Heart right ventricle (tissue), 16 donors: ENCODE results near the gene HOXB4. TPM values are rescaled to one million over a fixed set of nuclear protein-coding genes. Genes with fewer than 3 reads are reported as not detected.
A peak's percentile ranks its signal among the peaks of the same experiment; 100 is the strongest.

Experiments
- ATAC-seq, 8 donors: fragments of 200-7000 bp; cut with Tn5 transposase; one replicate each; pipeline ENCODE4 v1.9.1; 2020; ENCODE audit warnings: mild to moderate bottlenecking in 8 of 8, moderate library complexity in 8 of 8, moderate number of reproducible peaks in 1 of 8
- DNase-seq, 2 donors: peaks; one replicate each; pipeline ENCODE4 v3.0.0-alpha.2; 2020
- H3K27ac ChIP-seq, 10 donors: fragments of 200-600 bp; sonication (generic) in 2 of 10; one replicate each; pipeline versions ENCODE4 v1.5.0 to v1.8.0; 2020 to 2022; ENCODE audit warnings: mild to moderate bottlenecking in 3 of 10
- H3K27me3 ChIP-seq, 7 donors: fragments of 200-600 bp; one replicate each; pipeline ENCODE4 v1.8.0; 2021 to 2022; ENCODE audit warnings: mild to moderate bottlenecking in 2 of 7
- H3K36me3 ChIP-seq, 9 donors: fragments of 200-600 bp; sonication (generic) in 1 of 9; one replicate each; pipeline versions ENCODE4 v1.5.0 to v1.8.0; 2020 to 2022; ENCODE audit warnings: mild to moderate bottlenecking in 2 of 9
- H3K4me1 ChIP-seq, 9 donors: fragments of 200-600 bp; sonication (generic) in 1 of 9; one replicate each; pipeline versions ENCODE4 v1.5.0 to v1.8.0; 2020 to 2022; ENCODE audit warnings: mild to moderate bottlenecking in 4 of 9
- H3K4me3 ChIP-seq, 10 donors: fragments of 200-600 bp; sonication (generic) in 2 of 10; one replicate each; pipeline versions ENCODE4 v1.5.0 to v1.8.0; 2020 to 2022; ENCODE audit warnings: mild to moderate bottlenecking in 7 of 10, moderate library complexity in 2 of 10
- H3K9me3 ChIP-seq, 11 donors: fragments of 200-600 bp in 10 of 11; sonication (generic) in 2 of 11; one replicate each; pipeline versions ENCODE4 v1.5.0 to v1.8.0; 2013 to 2022; ENCODE audit warnings: mild to moderate bottlenecking in 2 of 11, control low read depth in 1 of 11, moderate library complexity in 1 of 11
- CTCF ChIP-seq, 9 donors: fragments of 200-600 bp; sonication (generic) in 2 of 9; IDR thresholded peaks; one replicate each; pipeline versions ENCODE4 v1.5.0 to v1.8.0; 2021 to 2022; ENCODE audit warnings: antibody characterized with exemption in 9 of 9, mild to moderate bottlenecking in 5 of 9, moderate library complexity in 1 of 9
- WGBS, 2 donors: extraction: QIAGEN DNeasy Blood & Tissue Kit; methylation state at CpG; one replicate each; pipeline ENCODE4 v1.1.7; 2013; ENCODE audit warnings: inconsistent platforms in 1 of 2; 5-methylcytosine and 5-hydroxymethylcytosine counted together
- intact Hi-C, 10 donors: fragments of 100-400 bp; cut with DNase I; formaldehyde crosslinking; loops; one replicate each; pipeline versions ENCODE4 v1.11.1 to v1.14.2; 2022
- polyA plus RNA-seq, 2 donors: library from polyadenylated mRNA; stranded (reverse); fragments of 200-250 nt; gene quantifications; one replicate each; pipeline ENCODE4 v1.2.3, GENCODE V29; 2013
- total RNA-seq, 10 donors: library from RNA; stranded (reverse); fragmentation: NEBNext Ultra II Directional in 3 of 10; extraction: Animal tissue kit (Norgen Biotek cat#: 25700) in 3 of 10; gene quantifications; one replicate each; pipeline versions ENCODE4 v1.2.1 to v1.2.4, GENCODE V29; 2021 to 2023
- donor health status: Arrhythmogenic right ventricular cardiomyopathy.
- donor health status: ischemic (EF 13 %, LVEDD 7.1; RV severe dilation, severe dysfunction).
- donor health status: healthy with polysubstance abuse.
- donor health status: DM: no; HTN: yes; CAD: no.
- donor health status: DM: no; HTN: no; CAD: no.
- donor health status: ischemic (EF 25% LVEDD 6.9; RV normal size, moderate dysfunction).
- donor health status: ischemic (EF 25% LVEDD 5.7; RV mildly dilated, moderate dysfunction).
- donor health status: healthy.
- donor health status: DM: yes; HTN: yes; CAD: no.
- donor health status: Ischemic cardiomyopathy.
- donor health status: ischemic (EF 35%, LVEDD 5.7; RV mildly dilated, moderate dysfunction).
- donor health status: nonischemic (EF 11% LVEDD 7.7; RV severe dilation, severe dysfunction).
- donor health status: DM: yes; HTN: yes; CAD: no.
- donor health status: PGD.
- donor health status: ischemic (EF 29% LVEDD 5.4; RV normal size, mild dysfunction).
- donor health status: nonischemic (EF 23%, LVEDD 6.1; RV moderate dilation, normal function).

HOXB4 gene
- total and polyA plus RNA-seq, 12 donors: 0.14 to 1.6 (median 0.32) TPM; not detected in 1

- 3 to 8% methylated on average over 37 to 38 of the region's 38 CpGs for WGBS, 2 donors
- Histone ChIP-seq H3K9me3 (no peaks in the 10 kb centered on the region), H3K36me3 (no peaks in the 10 kb centered on the region), H3K27ac (peak overlapping the region; percentile 44 to 92 (median 86)), H3K27me3 (peaks cover 9 to 100% (median 95%) of the 10 kb centered on the region in 7 donors), H3K4me1 (peaks cover 0 to 45% (median 17%) of the 10 kb centered on the region in 9 donors), H3K4me3 (peak overlapping the region; percentile 47 to 67 (median 60))
- peak; percentile 71 to 82 for DNase-seq
- intact Hi-C loops: loop anchor here in 2 of 10 donors (5.0 kb wide), 1 partner anchor 33 kb away; the partner anchor contains the start of gene HOXB4 (in 2 of the 2)
- no peak for TF ChIP-seq CTCF (IDR thresholded peaks at IDR 0.05)
- peak; percentile 41 to 71 (median 56) for ATAC-seq
These were observed 33.7 kb downstream of the HOXB4 start for GRCh38 chr17:48544349-48545021.

GRCh38 chr17:48543854-48544348 lies 34.2 kb downstream of the HOXB4 start:
- 2 to 3% methylated on average over 20 of the region's 20 CpGs for WGBS, 2 donors
- peaks cover 9 to 100% (median 95%) of the 10 kb centered on the region in 7 donors for H3K27me3 ChIP-seq
- peaks cover 0 to 45% (median 17%) of the 10 kb centered on the region in 9 donors for H3K4me1 ChIP-seq
- no peak for TF ChIP-seq CTCF (IDR thresholded peaks at IDR 0.05)
- peak overlapping the region; percentile 47 to 67 (median 60) for H3K4me3 ChIP-seq
- no peaks in the 10 kb centered on the region for H3K9me3 ChIP-seq
- intact Hi-C loops: loop anchor here in 2 of 10 donors (5.0 kb wide), 1 partner anchor 33 kb away; the partner anchor contains the start of gene HOXB4 (in 2 of the 2)
- ATAC-seq: peak; percentile 25 to 48 (median 30)
- DNase-seq: peak; percentile 20 to 21
- H3K36me3 ChIP-seq: no peaks in the 10 kb centered on the region
- H3K27ac ChIP-seq: peak overlapping the region; percentile 44 to 92 (median 86)

GRCh38 chr17:48543107-48543853 lies 34.9 kb downstream of the HOXB4 start:
- DNase-seq (peak; percentile 29 to 44), ATAC-seq (peak; percentile 13 to 63 (median 42))
- Histone ChIP-seq H3K27me3 (peaks cover 9 to 100% (median 93%) of the 10 kb centered on the region in 7 donors), H3K27ac (peak overlapping the region; percentile 44 to 92 (median 86)), H3K36me3 (no peaks in the 10 kb centered on the region), H3K4me3 (peak overlapping the region; percentile 47 to 67 (median 60)), H3K9me3 (no peaks in the 10 kb centered on the region), H3K4me1 (peaks cover 0 to 42% (median 17%) of the 10 kb centered on the region in 9 donors)
- peak in 2 of 9 donors; percentile 6 to 15 for TF ChIP-seq CTCF (IDR thresholded peaks at IDR 0.05)
- 1% methylated on average over 68 to 72 of the region's 72 CpGs for WGBS, 2 donors
- intact Hi-C loops: loop anchor here in 2 of 10 donors (5.0 kb wide), 1 partner anchor 34 kb away; the partner anchor contains the start of gene HOXB4 (in 2 of the 2)

DNA sequence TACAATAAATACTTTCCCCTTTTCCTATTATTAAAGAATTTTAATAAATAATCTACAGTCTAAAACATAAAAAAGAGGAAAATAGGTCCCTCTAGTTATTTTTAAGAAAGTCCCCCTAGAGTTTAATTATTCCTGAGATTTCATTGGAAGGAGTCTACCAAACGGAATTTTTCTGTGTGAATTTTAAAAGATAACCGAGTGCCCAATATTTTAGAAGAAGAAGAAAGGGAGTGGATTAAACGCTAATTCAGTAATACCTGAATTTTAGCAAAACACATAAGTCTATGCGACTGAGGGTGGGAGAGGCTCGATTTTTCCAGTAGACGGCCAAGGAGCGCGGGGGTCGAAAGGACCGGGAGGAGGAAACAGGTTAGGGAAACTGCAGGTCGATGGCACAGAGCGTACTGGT lies 35.4 kb downstream of the HOXB4 start:
- peak overlapping the region; percentile 47 to 67 (median 60) for H3K4me3 ChIP-seq
- H3K9me3 ChIP-seq: no peaks in the 10 kb centered on the region
- H3K4me1 ChIP-seq: peaks cover 0 to 38% (median 17%) of the 10 kb centered on the region in 9 donors
- WGBS, 2 donors: 6 to 8% methylated on average over 12 of the region's 12 CpGs
- no peaks in the 10 kb centered on the region for H3K36me3 ChIP-seq
- H3K27me3 ChIP-seq: peaks cover 9 to 100% (median 93%) of the 10 kb centered on the region in 7 donors
- ATAC-seq: no peak
- no peak for DNase-seq
- TF ChIP-seq CTCF (IDR thresholded peaks at IDR 0.05): no peak
- intact Hi-C loops: loop anchor here in 2 of 10 donors (5.0 kb wide), 1 partner anchor 35 kb away; the partner anchor contains the start of gene HOXB4 (in 2 of the 2)
- H3K27ac ChIP-seq: peak overlapping the region; percentile 44 to 92 (median 86)
